ENCODE data around the gene VAV3. TPM values are rescaled to one million over a fixed set of nuclear protein-coding genes. Genes with fewer than 3 reads are reported as not detected.

Gene VAV3
- total and polyA plus RNA-seq, 2 of the 8 experiments (the other 6 are each of a cell fraction or from before 2014, with no cell fraction given), result 2.9 to 7.9 TPM

DNA sequence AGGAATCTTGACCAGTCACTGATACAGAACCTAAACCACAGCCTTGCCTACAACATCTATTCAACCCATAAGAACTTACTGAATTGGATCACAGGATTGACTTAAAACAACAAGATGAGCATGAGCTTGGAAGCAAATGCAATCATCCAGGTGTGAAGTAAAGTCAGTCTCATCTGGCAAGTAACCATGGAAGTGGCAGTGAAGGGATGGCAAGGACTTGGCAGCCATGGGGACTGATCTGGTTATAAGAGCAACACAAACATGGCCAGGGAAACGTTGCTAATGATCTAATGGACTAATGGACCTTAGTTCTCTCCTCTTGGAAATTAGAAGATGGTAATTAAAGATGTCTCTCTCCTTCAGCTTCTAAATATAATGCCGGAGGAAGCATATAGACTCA, 133.1 kb downstream of the VAV3 start (continued):
- TF ChIP-seq JUN (IDR thresholded peaks at IDR 0.05; ENCODE audit: low read depth, low read length), result no peak
